GM12878 (cell line): ENCODE data around the gene DGLUCY.

Experiments
- EP300 ChIP-seq, 2 experiments: fragments of 150-350 bp in 1 of 2; IDR thresholded peaks; 2 replicates each; pipeline ENCODE4 v1.6.1; 2011 to 2012; ENCODE audit warnings: low read depth in 2 of 2, low read length in 2 of 2, borderline replicate concordance in 1 of 2, improper control_type of control experiment in 1 of 2, inconsistent platforms in 1 of 2; ENCODE audit not compliant: control insufficient read depth in 1 of 2
- POLR2A ChIP-seq: IDR thresholded peaks from 2 replicates; pipeline ENCODE4 v1.6.1; 2011; ENCODE audit warnings: low read depth, mild to moderate bottlenecking, low read length
- YY1 ChIP-seq: IDR thresholded peaks from 2 replicates; pipeline ENCODE4 v1.6.1; 2011; ENCODE audit warnings: low read depth, mild to moderate bottlenecking, low read length
- ZNF24 ChIP-seq: fragments of 450-650 bp; IDR thresholded peaks from 2 replicates; pipeline ENCODE4 v1.6.1; 2017; ENCODE audit warnings: antibody characterized with exemption, mild to moderate bottlenecking
- TF ChIP-seq, protein P1 (sequence below): IDR thresholded peaks from 2 replicates; pipeline ENCODE4 v1.6.1; 2012; ENCODE audit warnings: improper control_type of control experiment, low read depth, low read length; ENCODE audit not compliant: insufficient replicate concordance
- TF ChIP-seq, protein P2 (sequence below): IDR thresholded peaks from 2 replicates; pipeline ENCODE4 v1.6.1; 2011; ENCODE audit warnings: borderline replicate concordance, low read depth, mild to moderate bottlenecking, moderate library complexity, mixed read lengths, low read length; ENCODE audit not compliant: insufficient read depth; ENCODE audit errors: extremely low read length

DNA sequence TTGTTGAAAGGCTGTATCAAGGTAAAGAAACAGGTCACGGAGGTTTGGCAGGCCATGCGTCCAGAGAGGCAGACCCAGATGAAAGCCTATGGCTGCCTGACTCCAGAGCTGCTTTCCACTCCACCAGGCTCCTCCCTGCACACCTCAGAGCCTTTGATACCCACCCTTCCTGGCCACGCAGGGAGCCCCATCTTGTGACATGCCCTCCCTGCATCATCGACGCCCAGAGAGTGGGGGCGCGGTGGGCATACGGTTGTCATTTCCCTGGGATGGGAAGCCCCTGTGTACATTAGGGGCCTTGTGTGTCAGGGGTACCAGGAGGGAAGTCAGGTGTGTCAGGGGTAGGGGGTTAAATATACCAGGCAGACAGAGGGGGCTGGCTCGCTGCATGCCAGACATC lies 160.9 kb downstream of the DGLUCY start:
- TF ChIP-seq POLR2A (no peak), EP300 (IDR thresholded peaks at IDR 0.05; ENCODE audit: borderline replicate concordance in 1 of 2, control insufficient read depth in 1 of 2, low read depth in 2 of 2, low read length in 2 of 2) (no peak), YY1 (no peak), ZNF24 (no peak)
- TF ChIP-seq, protein P1, sequence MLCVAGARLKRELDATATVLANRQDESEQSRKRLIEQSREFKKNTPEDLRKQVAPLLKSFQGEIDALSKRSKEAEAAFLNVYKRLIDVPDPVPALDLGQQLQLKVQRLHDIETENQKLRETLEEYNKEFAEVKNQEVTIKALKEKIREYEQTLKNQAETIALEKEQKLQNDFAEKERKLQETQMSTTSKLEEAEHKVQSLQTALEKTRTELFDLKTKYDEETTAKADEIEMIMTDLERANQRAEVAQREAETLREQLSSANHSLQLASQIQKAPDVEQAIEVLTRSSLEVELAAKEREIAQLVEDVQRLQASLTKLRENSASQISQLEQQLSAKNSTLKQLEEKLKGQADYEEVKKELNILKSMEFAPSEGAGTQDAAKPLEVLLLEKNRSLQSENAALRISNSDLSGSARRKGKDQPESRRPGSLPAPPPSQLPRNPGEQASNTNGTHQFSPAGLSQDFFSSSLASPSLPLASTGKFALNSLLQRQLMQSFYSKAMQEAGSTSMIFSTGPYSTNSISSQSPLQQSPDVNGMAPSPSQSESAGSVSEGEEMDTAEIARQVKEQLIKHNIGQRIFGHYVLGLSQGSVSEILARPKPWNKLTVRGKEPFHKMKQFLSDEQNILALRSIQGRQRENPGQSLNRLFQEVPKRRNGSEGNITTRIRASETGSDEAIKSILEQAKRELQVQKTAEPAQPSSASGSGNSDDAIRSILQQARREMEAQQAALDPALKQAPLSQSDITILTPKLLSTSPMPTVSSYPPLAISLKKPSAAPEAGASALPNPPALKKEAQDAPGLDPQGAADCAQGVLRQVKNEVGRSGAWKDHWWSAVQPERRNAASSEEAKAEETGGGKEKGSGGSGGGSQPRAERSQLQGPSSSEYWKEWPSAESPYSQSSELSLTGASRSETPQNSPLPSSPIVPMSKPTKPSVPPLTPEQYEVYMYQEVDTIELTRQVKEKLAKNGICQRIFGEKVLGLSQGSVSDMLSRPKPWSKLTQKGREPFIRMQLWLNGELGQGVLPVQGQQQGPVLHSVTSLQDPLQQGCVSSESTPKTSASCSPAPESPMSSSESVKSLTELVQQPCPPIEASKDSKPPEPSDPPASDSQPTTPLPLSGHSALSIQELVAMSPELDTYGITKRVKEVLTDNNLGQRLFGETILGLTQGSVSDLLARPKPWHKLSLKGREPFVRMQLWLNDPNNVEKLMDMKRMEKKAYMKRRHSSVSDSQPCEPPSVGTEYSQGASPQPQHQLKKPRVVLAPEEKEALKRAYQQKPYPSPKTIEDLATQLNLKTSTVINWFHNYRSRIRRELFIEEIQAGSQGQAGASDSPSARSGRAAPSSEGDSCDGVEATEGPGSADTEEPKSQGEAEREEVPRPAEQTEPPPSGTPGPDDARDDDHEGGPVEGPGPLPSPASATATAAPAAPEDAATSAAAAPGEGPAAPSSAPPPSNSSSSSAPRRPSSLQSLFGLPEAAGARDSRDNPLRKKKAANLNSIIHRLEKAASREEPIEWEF: no peak
- TF ChIP-seq, protein P2, sequence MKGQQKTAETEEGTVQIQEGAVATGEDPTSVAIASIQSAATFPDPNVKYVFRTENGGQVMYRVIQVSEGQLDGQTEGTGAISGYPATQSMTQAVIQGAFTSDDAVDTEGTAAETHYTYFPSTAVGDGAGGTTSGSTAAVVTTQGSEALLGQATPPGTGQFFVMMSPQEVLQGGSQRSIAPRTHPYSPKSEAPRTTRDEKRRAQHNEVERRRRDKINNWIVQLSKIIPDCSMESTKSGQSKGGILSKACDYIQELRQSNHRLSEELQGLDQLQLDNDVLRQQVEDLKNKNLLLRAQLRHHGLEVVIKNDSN: no peak
